ENCODE results near the gene PTCH1.

Gene PTCH1

DNA sequence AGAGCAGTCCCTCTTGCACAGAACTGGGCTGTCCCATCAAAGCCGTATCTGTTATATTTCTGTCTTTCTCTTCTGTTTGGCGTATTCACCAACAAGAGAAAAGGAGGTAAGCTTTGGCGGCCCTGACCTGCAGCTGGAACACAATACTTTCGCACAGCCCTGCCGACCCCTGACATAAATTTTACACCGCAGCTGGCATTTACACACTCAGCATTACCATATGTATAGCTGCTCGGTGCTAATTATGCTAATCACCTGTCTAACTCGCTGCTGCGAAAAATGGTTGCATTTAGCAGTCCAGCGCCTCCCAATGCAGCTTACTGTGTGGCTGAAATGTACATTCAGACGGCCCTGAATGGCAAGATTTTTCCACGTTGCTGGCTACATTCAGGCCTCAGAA, 20.8 kb downstream of the PTCH1 start:
- no peak overlapping the region for H3K14ac ChIP-seq (ENCODE audit: low read length)
- no peak overlapping the region for H4K12ac ChIP-seq (ENCODE audit: low read depth, low read length)
- peaks cover 5% of the 10 kb centered on the region for H3K9me3 ChIP-seq (ENCODE audit: insufficient read depth, low read depth, low read length)
- H3K4me3 ChIP-seq (ENCODE audit: low read depth, low read length): no peak overlapping the region
- no peak overlapping the region for H3K4me2 ChIP-seq (ENCODE audit: low read length)
- H3K36me3 ChIP-seq (ENCODE audit: control insufficient read depth in 1 of 2, insufficient read depth in 2 of 2, low read length in 2 of 2): peaks cover 16 to 23% of the 10 kb centered on the region in 2 experiments
- no peak overlapping the region for H2BK120ac ChIP-seq (ENCODE audit: insufficient read depth, low read length, poor library complexity)
- no peak overlapping the region for H2AFZ ChIP-seq (ENCODE audit: insufficient read depth, low read length, poor library complexity)
- no peak overlapping the region for H4K91ac ChIP-seq (ENCODE audit: low read depth, low read length)
- H3K18ac ChIP-seq (ENCODE audit: low read length): no peak overlapping the region
- DNase-seq: no peak
- H3K4ac ChIP-seq (ENCODE audit: low read depth, low read length): no peak overlapping the region
- H3K23ac ChIP-seq (ENCODE audit: low read length): no peak overlapping the region
- H3K9ac ChIP-seq (ENCODE audit: low read length): no peak overlapping the region
- no peak overlapping the region for H3K27ac ChIP-seq (ENCODE audit: low read depth, low read length)
- no peak overlapping the region for H2BK12ac ChIP-seq (ENCODE audit: low read length)
- no peaks in the 10 kb centered on the region for H3K27me3 ChIP-seq (ENCODE audit: insufficient read depth, low read length)
- WGBS (ENCODE audit: extremely low coverage, insufficient coverage, insufficient read length): no CpG with 5 or more reads among the region's 12 CpGs
- H4K8ac ChIP-seq (ENCODE audit: low read depth, low read length): no peak overlapping the region
- H2BK5ac ChIP-seq (ENCODE audit: low read depth, low read length, poor library complexity): no peak overlapping the region
- no peaks in the 10 kb centered on the region for H3K79me1 ChIP-seq (ENCODE audit: low read length)
- H3K79me2 ChIP-seq (ENCODE audit: control insufficient read depth, insufficient read depth, low read length, poor library complexity): peaks cover 3% of the 10 kb centered on the region
- H2AK5ac ChIP-seq (ENCODE audit: low read length): no peak overlapping the region
- H3K4me1 ChIP-seq (ENCODE audit: control insufficient read depth in 1 of 2, insufficient read depth in 2 of 2, low read length in 2 of 2): peaks cover 10 to 17% of the 10 kb centered on the region in 2 experiments

DNA sequence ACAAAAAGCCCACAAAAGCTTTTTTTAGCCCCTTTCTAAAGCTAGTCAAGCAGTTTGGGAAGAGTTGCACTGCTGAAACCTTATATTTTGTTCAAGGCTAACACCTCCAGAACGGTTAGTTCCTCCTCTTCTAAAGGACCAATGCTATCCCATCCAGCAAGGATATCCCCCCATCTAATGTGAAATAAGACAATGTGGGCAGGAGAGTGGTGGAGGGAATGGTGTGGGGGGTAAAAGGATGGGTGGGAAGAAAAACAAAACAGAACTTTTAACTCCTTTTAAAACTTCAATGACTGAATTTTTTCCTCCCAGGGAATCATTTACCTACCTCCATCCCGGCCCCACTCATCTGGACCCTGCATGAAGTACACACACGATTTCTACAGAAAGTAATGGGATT, 21.2 kb downstream of the PTCH1 start:
- Histone ChIP-seq H2AFZ (ENCODE audit: insufficient read depth, low read length, poor library complexity) (no peak overlapping the region), H3K4me3 (ENCODE audit: low read depth, low read length) (no peak overlapping the region), H3K14ac (ENCODE audit: low read length) (no peak overlapping the region), H4K8ac (ENCODE audit: low read depth, low read length) (no peak overlapping the region), H3K4me1 (ENCODE audit: control insufficient read depth in 1 of 2, insufficient read depth in 2 of 2, low read length in 2 of 2) (peaks cover 10 to 17% of the 10 kb centered on the region in 2 experiments), H2BK5ac (ENCODE audit: low read depth, low read length, poor library complexity) (no peak overlapping the region), H3K4me2 (ENCODE audit: low read length) (no peak overlapping the region), H3K9ac (ENCODE audit: low read length) (no peak overlapping the region), H3K79me2 (ENCODE audit: control insufficient read depth, insufficient read depth, low read length, poor library complexity) (peaks cover 3% of the 10 kb centered on the region), H3K27me3 (ENCODE audit: insufficient read depth, low read length) (no peaks in the 10 kb centered on the region), H4K91ac (ENCODE audit: low read depth, low read length) (no peak overlapping the region), H3K18ac (ENCODE audit: low read length) (no peak overlapping the region), H3K79me1 (ENCODE audit: low read length) (no peaks in the 10 kb centered on the region), H4K12ac (ENCODE audit: low read depth, low read length) (no peak overlapping the region), H3K4ac (ENCODE audit: low read depth, low read length) (no peak overlapping the region), H3K36me3 (ENCODE audit: control insufficient read depth in 1 of 2, insufficient read depth in 2 of 2, low read length in 2 of 2) (peaks cover 16 to 23% of the 10 kb centered on the region in 2 experiments), H2BK120ac (ENCODE audit: insufficient read depth, low read length, poor library complexity) (no peak overlapping the region), H2BK12ac (ENCODE audit: low read length) (no peak overlapping the region), H2AK5ac (ENCODE audit: low read length) (no peak overlapping the region), H3K9me3 (ENCODE audit: insufficient read depth, low read depth, low read length) (peaks cover 5% of the 10 kb centered on the region), H3K23ac (ENCODE audit: low read length) (no peak overlapping the region), H3K27ac (ENCODE audit: low read depth, low read length) (no peak overlapping the region)
- no CpG with 5 or more reads among the region's 3 CpGs for WGBS (ENCODE audit: extremely low coverage, insufficient coverage, insufficient read length)
- no peak for DNase-seq

DNA sequence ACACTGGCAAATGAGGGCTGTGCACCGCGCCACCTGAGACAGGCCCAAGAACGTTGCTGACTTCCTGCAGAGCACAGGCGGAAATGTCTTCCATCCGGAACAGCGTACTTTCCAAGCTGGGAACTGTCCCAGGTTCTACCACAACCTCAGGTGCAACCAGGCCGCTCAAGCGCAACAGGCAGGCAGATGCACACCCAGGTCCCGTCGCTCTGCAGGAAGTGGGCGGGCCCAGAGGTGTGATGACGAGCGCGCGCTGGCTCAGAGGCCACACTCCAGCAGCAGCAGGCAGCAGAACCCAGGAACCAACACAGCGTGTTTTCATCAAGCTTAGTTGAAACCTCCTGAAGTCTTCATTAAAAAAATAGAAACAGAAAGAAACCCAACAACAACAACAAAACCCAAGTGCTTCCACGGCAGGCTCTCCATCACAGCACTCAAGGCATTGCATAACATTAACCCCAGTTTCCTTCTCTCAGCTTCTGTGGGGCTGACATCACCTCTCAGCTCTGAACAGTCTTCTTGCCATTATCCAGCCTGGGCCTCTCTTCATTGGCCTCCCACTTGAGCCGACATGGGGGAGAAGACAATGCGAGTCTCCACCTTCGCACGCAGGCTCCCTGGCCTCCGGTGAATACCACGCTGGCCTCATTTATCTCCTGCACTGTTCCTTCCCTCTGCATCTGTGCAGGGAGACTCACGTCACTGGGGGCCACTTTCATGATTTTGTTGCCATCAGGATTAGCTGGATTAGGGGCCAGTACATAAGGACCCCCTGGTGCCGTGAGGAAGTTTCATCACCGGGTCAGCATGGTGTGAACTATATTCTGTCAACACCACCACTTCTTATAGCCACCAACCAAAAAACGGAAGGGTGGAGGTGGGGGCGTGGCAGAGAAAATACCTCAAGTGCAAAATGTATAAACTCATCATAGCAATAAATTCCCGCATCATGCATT, 22.1 kb downstream of the PTCH1 start:
- no peak overlapping the region for H4K91ac ChIP-seq (ENCODE audit: low read depth, low read length)
- WGBS (ENCODE audit: extremely low coverage, insufficient coverage, insufficient read length): no CpG with 5 or more reads among the region's 29 CpGs
- H3K4ac ChIP-seq (ENCODE audit: low read depth, low read length): no peak overlapping the region
- peak; percentile 76 to 90 for DNase-seq
- peaks cover 16 to 22% of the 10 kb centered on the region in 2 experiments for H3K36me3 ChIP-seq (ENCODE audit: control insufficient read depth in 1 of 2, insufficient read depth in 2 of 2, low read length in 2 of 2)
- no peaks in the 10 kb centered on the region for H3K79me1 ChIP-seq (ENCODE audit: low read length)
- H3K27me3 ChIP-seq (ENCODE audit: insufficient read depth, low read length): no peaks in the 10 kb centered on the region
- no peak overlapping the region for H4K8ac ChIP-seq (ENCODE audit: low read depth, low read length)
- no peak overlapping the region for H2AFZ ChIP-seq (ENCODE audit: insufficient read depth, low read length, poor library complexity)
- H2BK5ac ChIP-seq (ENCODE audit: low read depth, low read length, poor library complexity): no peak overlapping the region
- no peak overlapping the region for H2BK12ac ChIP-seq (ENCODE audit: low read length)
- no peak overlapping the region for H3K14ac ChIP-seq (ENCODE audit: low read length)
- no peak overlapping the region for H2BK120ac ChIP-seq (ENCODE audit: insufficient read depth, low read length, poor library complexity)
- H3K4me3 ChIP-seq (ENCODE audit: low read depth, low read length): no peak overlapping the region
- no peak overlapping the region for H3K27ac ChIP-seq (ENCODE audit: low read depth, low read length)
- H3K4me2 ChIP-seq (ENCODE audit: low read length): no peak overlapping the region
- H3K23ac ChIP-seq (ENCODE audit: low read length): no peak overlapping the region
- no peak overlapping the region for H3K9ac ChIP-seq (ENCODE audit: low read length)
- peaks cover 2% of the 10 kb centered on the region for H3K79me2 ChIP-seq (ENCODE audit: control insufficient read depth, insufficient read depth, low read length, poor library complexity)
- H3K9me3 ChIP-seq (ENCODE audit: insufficient read depth, low read depth, low read length): peaks cover 5% of the 10 kb centered on the region
- H3K18ac ChIP-seq (ENCODE audit: low read length): no peak overlapping the region
- H2AK5ac ChIP-seq (ENCODE audit: low read length): no peak overlapping the region
- no peak overlapping the region for H4K12ac ChIP-seq (ENCODE audit: low read depth, low read length)
- peaks cover 3 to 10% of the 10 kb centered on the region in 2 experiments for H3K4me1 ChIP-seq (ENCODE audit: control insufficient read depth in 1 of 2, insufficient read depth in 2 of 2, low read length in 2 of 2)

DNA sequence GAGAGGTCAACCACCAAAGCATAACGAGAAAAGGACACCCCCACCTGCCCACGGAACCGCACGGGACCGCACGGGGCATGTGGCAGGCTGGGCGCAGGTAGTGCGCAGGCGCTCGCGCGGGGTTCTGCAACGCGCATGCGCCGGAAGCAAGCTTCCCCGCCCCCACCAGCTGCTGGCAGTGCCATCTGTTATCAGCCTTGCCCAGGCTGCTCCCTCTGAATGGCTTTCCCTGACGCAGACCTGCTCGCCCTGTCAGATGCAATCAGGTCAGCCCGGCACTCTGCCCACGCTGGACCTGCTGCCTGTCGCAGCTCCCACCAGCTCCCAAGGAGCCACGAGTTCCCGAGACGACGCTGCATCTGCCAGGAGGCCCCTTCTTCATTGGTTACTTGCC, 22.8 kb downstream of the PTCH1 start:
- H3K14ac ChIP-seq (ENCODE audit: low read length): no peak overlapping the region
- H3K4ac ChIP-seq (ENCODE audit: low read depth, low read length): peak overlapping the region; percentile 23
- H3K9ac ChIP-seq (ENCODE audit: low read length): no peak overlapping the region
- WGBS (ENCODE audit: extremely low coverage, insufficient coverage, insufficient read length): no CpG with 5 or more reads among the region's 26 CpGs
- no peak overlapping the region for H3K4me3 ChIP-seq (ENCODE audit: low read depth, low read length)
- H4K91ac ChIP-seq (ENCODE audit: low read depth, low read length): no peak overlapping the region
- H2AFZ ChIP-seq (ENCODE audit: insufficient read depth, low read length, poor library complexity): no peak overlapping the region
- H2AK5ac ChIP-seq (ENCODE audit: low read length): no peak overlapping the region
- no peaks in the 10 kb centered on the region for H3K79me1 ChIP-seq (ENCODE audit: low read length)
- peaks cover 16 to 21% of the 10 kb centered on the region in 2 experiments for H3K36me3 ChIP-seq (ENCODE audit: control insufficient read depth in 1 of 2, insufficient read depth in 2 of 2, low read length in 2 of 2)
- H3K27me3 ChIP-seq (ENCODE audit: insufficient read depth, low read length): no peaks in the 10 kb centered on the region
- peaks cover 2% of the 10 kb centered on the region for H3K79me2 ChIP-seq (ENCODE audit: control insufficient read depth, insufficient read depth, low read length, poor library complexity)
- H2BK5ac ChIP-seq (ENCODE audit: low read depth, low read length, poor library complexity): no peak overlapping the region
- H3K23ac ChIP-seq (ENCODE audit: low read length): no peak overlapping the region
- peak; percentile 35 to 53 for DNase-seq
- no peak overlapping the region for H3K18ac ChIP-seq (ENCODE audit: low read length)
- H2BK12ac ChIP-seq (ENCODE audit: low read length): no peak overlapping the region
- H2BK120ac ChIP-seq (ENCODE audit: insufficient read depth, low read length, poor library complexity): no peak overlapping the region
- H4K12ac ChIP-seq (ENCODE audit: low read depth, low read length): no peak overlapping the region
- H3K4me2 ChIP-seq (ENCODE audit: low read length): no peak overlapping the region
- H4K8ac ChIP-seq (ENCODE audit: low read depth, low read length): no peak overlapping the region
- no peak overlapping the region for H3K27ac ChIP-seq (ENCODE audit: low read depth, low read length)
- peaks cover 5% of the 10 kb centered on the region for H3K9me3 ChIP-seq (ENCODE audit: insufficient read depth, low read depth, low read length)
- peaks cover 2 to 10% of the 10 kb centered on the region in 2 experiments for H3K4me1 ChIP-seq (ENCODE audit: control insufficient read depth in 1 of 2, insufficient read depth in 2 of 2, low read length in 2 of 2)

All from trophoblast cell (in vitro differentiated cells and primary cell).